Loucy (cell line): ENCODE measurements around the gene MAN2A2.

Source experiments
- H2AFZ ChIP-seq: fragments of 200-600 bp; sonication (generic); 2 replicates; pipeline ENCODE4 v1.6.0; 2016; ENCODE audit warnings: antibody characterized with exemption, mild to moderate bottlenecking, low read length, moderate library complexity
- H3F3A ChIP-seq: fragments of 200-600 bp; 2 replicates; pipeline ENCODE4 v1.6.0; 2016; ENCODE audit warnings: antibody characterized with exemption, low read depth, mild to moderate bottlenecking
- H3K27me3 ChIP-seq: fragments of 200-600 bp; sonication (generic); 2 replicates; pipeline ENCODE4 v1.6.1; 2014; ENCODE audit warnings: low read length, mild to moderate bottlenecking; ENCODE audit not compliant: insufficient read depth, poor library complexity, severe bottlenecking
- H3K36me3 ChIP-seq: fragments of 200-600 bp; sonication (generic); 2 replicates; pipeline ENCODE4 v1.6.1; 2016; ENCODE audit warnings: low read length; ENCODE audit not compliant: insufficient read depth
- H3K4me1 ChIP-seq: fragments of 200-600 bp; sonication (generic); 2 replicates; pipeline ENCODE4 v1.5.1; 2014; ENCODE audit warnings: low read length, mild to moderate bottlenecking; ENCODE audit not compliant: insufficient read depth, poor library complexity, severe bottlenecking
- H3K4me2 ChIP-seq: fragments of 200-600 bp; sonication (generic); 2 replicates; pipeline ENCODE4 v1.6.0; 2014; ENCODE audit warnings: antibody characterized with exemption, low read length, low read depth, mild to moderate bottlenecking; ENCODE audit not compliant: poor library complexity, severe bottlenecking
- H3K4me3 ChIP-seq: fragments of 200-600 bp; sonication (generic); 2 replicates; pipeline ENCODE4 v1.5.1; 2014; ENCODE audit warnings: low read length, mild to moderate bottlenecking, mixed read lengths; ENCODE audit not compliant: poor library complexity, severe bottlenecking
- H3K79me2 ChIP-seq: fragments of 200-600 bp; sonication (generic); 2 replicates; pipeline ENCODE4 v1.6.1; 2014; ENCODE audit warnings: low read length; ENCODE audit not compliant: insufficient read depth
- H3K9ac ChIP-seq: fragments of 200-600 bp; sonication (generic); 2 replicates; pipeline ENCODE4 v1.6.0; 2014; ENCODE audit warnings: mild to moderate bottlenecking, low read depth, low read length, moderate library complexity; ENCODE audit not compliant: poor library complexity, severe bottlenecking
- H3K9me2 ChIP-seq: fragments of 200-600 bp; sonication (generic); replicated peaks from 2 replicates; pipeline ENCODE4 v1.6.1; 2016; ENCODE audit warnings: low read depth, low read length, mixed read lengths
- H3K9me3 ChIP-seq: fragments of 200-600 bp; sonication (generic); 2 replicates; pipeline ENCODE4 v1.6.1; 2014; ENCODE audit warnings: mild to moderate bottlenecking, antibody characterized with exemption, low read length, low read depth; ENCODE audit not compliant: insufficient read depth
- H4K20me1 ChIP-seq: fragments of 200-600 bp; sonication (generic); 2 replicates; pipeline ENCODE4 v1.6.0; 2014; ENCODE audit warnings: antibody characterized with exemption, low read length, mild to moderate bottlenecking; ENCODE audit not compliant: insufficient read depth, poor library complexity, severe bottlenecking
- EZH2phosphoT487 ChIP-seq: fragments of 200-600 bp; IDR thresholded peaks from 2 replicates; pipeline ENCODE4 v1.6.1; 2018; ENCODE audit warnings: antibody characterized with exemption, mild to moderate bottlenecking, moderate library complexity, borderline replicate concordance
- TF ChIP-seq, protein P1 (sequence below): fragments of 200-600 bp; sonication (generic); conservative IDR thresholded peaks from 2 replicates; pipeline ENCODE4 v1.5.1; 2014; ENCODE audit warnings: mild to moderate bottlenecking, antibody characterized with exemption, low read length

MAN2A2 gene

DNA sequence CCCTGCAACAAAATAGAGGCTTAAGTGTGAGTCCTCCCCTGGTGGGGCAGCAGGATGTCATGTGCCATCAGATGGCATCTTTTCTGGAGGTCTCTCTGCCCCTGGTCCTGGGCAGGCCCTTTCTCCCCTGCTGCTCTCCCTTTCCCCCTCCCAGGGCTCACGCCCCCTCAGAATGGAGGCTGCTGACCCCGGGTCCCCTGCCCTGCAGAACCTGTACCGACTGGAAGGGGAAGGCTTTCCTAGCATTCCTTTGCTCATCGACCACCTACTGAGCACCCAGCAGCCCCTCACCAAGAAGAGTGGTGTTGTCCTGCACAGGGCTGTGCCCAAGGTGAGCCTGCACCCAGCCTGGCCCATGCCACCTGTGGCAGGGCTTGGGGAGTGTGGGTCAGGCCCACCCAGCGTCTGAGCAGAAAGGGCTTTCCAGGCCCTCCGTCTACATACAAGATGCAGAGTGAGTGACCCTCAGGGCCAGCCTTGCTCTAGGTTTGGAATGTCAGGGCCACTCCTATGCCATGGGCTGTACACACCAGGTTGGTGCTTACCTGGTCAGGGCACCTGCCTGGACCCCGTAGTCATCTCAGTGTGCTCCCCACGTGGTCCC is 11.7 kb upstream of the MAN2A2 start:
- H2AFZ ChIP-seq: no peak overlapping the region
- no peaks in the 10 kb centered on the region for H3K9me2 ChIP-seq
- peaks cover 4% of the 10 kb centered on the region for H3K4me1 ChIP-seq
- H3K4me3 ChIP-seq: no peak overlapping the region
- H3K4me2 ChIP-seq: no peak overlapping the region
- no peaks in the 10 kb centered on the region for H3K9me3 ChIP-seq
- TF ChIP-seq, protein P1, sequence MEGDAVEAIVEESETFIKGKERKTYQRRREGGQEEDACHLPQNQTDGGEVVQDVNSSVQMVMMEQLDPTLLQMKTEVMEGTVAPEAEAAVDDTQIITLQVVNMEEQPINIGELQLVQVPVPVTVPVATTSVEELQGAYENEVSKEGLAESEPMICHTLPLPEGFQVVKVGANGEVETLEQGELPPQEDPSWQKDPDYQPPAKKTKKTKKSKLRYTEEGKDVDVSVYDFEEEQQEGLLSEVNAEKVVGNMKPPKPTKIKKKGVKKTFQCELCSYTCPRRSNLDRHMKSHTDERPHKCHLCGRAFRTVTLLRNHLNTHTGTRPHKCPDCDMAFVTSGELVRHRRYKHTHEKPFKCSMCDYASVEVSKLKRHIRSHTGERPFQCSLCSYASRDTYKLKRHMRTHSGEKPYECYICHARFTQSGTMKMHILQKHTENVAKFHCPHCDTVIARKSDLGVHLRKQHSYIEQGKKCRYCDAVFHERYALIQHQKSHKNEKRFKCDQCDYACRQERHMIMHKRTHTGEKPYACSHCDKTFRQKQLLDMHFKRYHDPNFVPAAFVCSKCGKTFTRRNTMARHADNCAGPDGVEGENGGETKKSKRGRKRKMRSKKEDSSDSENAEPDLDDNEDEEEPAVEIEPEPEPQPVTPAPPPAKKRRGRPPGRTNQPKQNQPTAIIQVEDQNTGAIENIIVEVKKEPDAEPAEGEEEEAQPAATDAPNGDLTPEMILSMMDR: no peak
- TF ChIP-seq EZH2phosphoT487: no peak
- H3K27me3 ChIP-seq: no peaks in the 10 kb centered on the region
- no peak overlapping the region for H3K9ac ChIP-seq
- H4K20me1 ChIP-seq: peaks cover 4% of the 10 kb centered on the region
- H3K79me2 ChIP-seq: peaks cover 8% of the 10 kb centered on the region
- H3K36me3 ChIP-seq: peaks cover 40% of the 10 kb centered on the region; the same call in 1 of the 2 replicates
- no peaks in the 10 kb centered on the region for H3F3A ChIP-seq

DNA sequence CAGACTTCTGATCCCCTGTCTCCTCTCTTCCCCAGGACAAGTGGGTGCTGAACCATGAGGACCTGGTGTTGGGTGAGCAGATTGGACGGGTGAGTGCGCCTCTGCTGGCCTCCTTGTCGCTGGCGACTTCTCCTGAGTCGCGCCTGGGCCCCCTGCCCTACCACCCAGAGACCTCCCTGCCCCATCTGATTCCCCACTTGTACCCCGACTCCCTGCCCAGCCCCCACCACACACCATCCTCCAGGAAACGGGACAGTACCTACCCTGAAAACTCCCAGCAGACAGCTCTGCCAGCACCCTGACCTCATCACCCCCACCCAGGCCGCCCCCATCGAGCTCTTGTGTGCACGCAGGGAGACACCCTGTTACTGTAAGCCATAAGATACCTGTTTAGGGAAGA is 11.1 kb upstream of the MAN2A2 start:
- H3K4me1 ChIP-seq: no peaks in the 10 kb centered on the region
- H3K9me2 ChIP-seq: no peaks in the 10 kb centered on the region
- H3K9ac ChIP-seq: no peak overlapping the region
- H3K36me3 ChIP-seq: peaks cover 40% of the 10 kb centered on the region; the same call in 1 of the 2 replicates
- no peaks in the 10 kb centered on the region for H4K20me1 ChIP-seq
- H3K79me2 ChIP-seq: peaks cover 2% of the 10 kb centered on the region; the same call in 1 of the 2 replicates
- H3K4me2 ChIP-seq: no peak overlapping the region
- TF ChIP-seq, protein P1: no peak
- no peak for TF ChIP-seq EZH2phosphoT487
- no peaks in the 10 kb centered on the region for H3K9me3 ChIP-seq
- H3K27me3 ChIP-seq: no peaks in the 10 kb centered on the region
- no peak overlapping the region for H3K4me3 ChIP-seq
- no peaks in the 10 kb centered on the region for H3F3A ChIP-seq
- H2AFZ ChIP-seq: no peak overlapping the region

DNA sequence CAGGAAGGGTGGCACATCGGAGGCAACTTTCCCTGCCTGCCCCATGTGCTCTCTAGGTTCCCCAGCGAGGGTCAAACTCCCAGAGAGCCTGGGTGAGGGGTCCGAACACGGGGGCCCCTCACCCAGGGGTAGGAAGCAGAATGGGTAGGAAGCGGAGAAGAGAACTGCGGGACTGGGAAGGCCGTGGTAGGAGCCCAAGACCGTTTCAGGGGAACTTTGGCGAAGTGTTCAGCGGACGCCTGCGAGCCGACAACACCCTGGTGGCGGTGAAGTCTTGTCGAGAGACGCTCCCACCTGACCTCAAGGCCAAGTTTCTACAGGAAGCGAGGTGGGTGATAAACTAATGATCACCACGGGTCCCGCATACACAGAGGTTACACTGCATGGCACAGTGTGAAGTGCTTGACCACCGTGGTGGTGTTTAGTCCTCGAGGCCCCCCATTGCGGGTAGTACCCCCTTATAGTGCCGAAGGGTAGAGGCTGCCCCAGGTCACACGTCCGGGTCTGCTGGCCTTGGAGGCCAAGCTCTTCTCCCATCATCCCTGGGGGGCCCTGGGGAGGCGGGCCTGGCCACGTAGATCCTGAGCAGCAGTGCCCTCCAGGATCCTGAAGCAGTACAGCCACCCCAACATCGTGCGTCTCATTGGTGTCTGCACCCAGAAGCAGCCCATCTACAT is 10.5 kb upstream of the MAN2A2 start:
- H3K27me3 ChIP-seq: no peaks in the 10 kb centered on the region
- no peak overlapping the region for H2AFZ ChIP-seq
- H3F3A ChIP-seq: no peaks in the 10 kb centered on the region
- H3K9me3 ChIP-seq: no peaks in the 10 kb centered on the region
- no peaks in the 10 kb centered on the region for H3K4me1 ChIP-seq
- no peak overlapping the region for H3K9ac ChIP-seq
- H3K79me2 ChIP-seq: no peaks in the 10 kb centered on the region
- H3K36me3 ChIP-seq: peaks cover 40% of the 10 kb centered on the region; the same call in 1 of the 2 replicates
- no peak overlapping the region for H3K4me2 ChIP-seq
- H3K9me2 ChIP-seq: no peaks in the 10 kb centered on the region
- no peak overlapping the region for H3K4me3 ChIP-seq
- TF ChIP-seq EZH2phosphoT487: no peak
- TF ChIP-seq, protein P1: no peak
- no peaks in the 10 kb centered on the region for H4K20me1 ChIP-seq
